ENCODE results near the gene SARDH.

The SARDH gene

DNA sequence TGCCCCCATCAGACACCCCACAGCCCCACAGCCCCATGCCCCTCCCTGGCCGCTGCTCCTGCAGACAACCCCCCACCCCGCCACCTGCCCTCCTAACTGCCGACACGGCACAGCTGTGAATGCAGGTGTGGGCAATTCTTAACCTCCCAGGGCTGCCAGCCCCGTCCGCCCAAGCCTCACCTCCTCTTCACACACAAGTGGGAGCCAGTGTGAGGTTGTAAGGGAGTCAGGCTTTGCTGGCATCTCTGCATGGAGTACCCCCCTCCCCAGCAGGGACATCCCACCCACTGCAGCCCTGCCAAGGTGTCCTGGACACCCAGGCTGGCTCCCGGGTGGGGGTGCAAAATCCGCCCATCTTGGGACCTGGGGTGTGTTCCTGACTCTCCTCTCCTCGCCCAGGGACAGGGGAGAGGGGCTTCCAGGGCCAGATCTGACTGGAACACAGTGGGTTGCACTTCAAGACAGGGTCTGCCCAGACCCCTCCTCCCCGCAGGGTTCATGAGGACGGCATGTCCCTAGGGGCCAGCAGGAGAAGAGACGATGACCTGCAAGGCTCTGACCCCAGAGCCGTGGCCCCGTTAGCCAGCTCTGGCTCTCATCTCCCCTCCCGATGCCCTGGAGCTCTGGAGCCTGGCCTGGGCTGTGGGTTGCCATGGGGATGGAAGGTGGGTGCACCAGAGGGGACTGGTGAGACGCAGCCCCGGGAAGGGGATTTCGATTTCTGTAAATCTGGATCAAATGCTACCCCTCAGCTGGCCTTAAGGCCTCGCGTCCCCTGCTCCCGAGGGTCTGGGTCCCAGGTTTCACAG lies 34.4 kb downstream of the SARDH start:
- no peak for DNase-seq (ENCODE audit: low read depth in 3 of 3)

DNA sequence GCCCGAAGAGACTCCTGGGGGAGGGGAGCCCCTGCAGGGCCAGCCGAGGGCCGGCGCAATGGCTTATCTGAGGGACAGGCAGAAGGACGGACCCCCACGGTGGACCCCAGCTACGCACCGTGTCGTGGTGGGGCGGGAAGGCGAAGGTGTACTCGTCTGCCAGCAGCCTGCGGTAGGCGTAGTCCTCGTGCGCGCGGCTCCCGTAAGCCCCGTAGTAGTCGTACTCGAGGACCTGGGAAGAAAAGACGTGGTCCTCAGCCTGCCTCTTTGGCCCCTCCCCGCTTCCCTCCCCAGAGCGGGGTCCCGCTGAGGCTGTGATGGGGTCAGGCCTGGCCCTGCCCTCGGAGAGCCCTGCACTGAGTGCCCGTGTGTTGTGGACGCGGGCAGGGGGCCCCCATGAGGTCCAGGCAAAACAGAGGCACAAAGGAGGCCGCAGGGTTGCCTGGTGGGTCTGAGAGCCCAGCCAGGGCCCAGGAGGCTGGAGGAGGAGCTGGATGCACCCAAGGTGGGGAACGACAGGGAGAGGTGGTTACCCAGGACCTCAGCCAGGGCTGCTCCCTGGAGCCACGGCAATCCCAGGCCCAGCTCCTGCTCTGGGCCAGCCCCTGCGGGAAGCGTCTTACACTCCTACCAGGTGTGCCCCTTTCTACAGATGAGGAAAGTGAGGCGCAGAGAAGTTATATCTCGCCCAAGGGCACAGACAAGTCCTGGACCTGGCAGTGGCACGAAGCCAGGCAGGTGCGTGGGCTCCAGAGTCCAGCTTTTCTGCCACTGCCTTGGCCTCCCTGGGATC lies 35.2 kb downstream of the SARDH start:
- DNase-seq (ENCODE audit: low read depth in 3 of 3), result no peak

DNA sequence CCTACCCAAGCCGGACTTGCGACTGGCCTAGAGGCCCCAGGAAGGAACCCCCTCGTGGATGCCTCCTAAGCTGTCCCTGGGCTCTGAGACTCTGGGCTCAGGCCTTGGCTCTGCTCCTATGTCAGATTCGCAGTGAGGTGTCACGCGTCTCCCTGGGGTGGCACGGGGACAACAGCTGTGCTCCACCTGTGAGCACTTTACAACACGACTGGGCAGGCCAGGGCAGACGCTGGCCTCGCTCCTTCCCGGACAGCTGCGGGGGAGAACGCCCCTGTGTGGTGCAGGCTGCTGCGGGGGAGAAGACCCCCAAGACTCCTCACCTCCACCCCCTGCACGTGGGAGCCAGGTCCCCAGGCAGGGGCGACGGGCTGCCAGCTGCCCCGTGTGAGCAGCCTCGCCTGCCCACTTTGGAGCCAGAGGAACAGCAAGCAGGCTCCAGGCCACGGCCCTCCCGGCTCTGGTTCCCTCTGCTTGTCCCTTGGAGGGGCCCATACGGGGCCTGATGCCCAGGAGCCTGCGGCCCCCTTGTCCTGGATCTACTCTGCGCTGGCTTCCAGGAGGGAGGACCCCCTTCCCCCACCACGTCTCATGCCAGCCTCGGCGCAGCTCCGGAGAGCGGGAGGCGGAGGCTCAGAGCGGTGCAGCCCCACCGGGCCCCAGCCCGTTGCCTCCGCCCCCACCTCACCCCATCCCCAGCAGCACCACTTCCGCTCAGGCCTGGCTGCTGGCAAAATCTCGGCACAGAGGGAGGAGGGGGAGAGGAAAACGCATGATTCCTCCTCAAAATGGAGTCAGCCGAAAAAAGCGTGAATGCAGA lies 36.0 kb downstream of the SARDH start:
- DNase-seq (ENCODE audit: low read depth in 3 of 3), result peak; percentile 48 to 57 (median 48)

DNA sequence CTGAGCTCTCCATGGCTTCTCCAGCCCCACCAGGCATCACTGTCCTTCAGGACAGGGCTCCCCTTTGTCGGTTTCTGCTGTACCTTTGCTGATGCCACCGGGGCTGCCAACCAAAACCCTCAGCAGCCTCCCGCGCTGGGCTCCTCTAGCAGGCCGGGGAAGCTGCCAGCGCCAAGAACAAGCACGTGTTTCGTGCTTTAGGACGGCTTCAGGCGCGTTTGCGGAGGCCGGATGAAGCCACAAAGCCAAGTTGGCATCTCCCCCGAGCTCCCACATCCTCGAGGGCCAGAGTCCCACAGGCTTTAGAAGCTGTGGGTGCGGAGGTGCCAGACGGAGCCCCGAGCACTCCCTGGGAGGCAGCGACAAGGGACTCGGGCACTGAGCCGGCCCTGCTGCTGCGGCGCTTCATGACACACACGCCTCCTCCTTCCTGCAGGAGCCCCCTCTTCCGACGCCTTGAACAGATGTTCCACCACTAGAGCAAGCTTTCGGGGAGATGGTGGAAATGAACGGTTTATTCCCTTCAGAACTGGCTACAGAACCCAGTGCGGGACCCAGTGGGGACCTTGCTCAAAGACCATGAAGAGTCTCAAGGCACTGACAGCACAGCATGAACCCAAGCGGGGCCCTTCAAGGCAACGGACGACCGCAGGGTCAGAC lies 36.7 kb downstream of the SARDH start:
- peak in 2 of 3 experiments; percentile 32 to 42 for DNase-seq (ENCODE audit: low read depth in 3 of 3)

DNA sequence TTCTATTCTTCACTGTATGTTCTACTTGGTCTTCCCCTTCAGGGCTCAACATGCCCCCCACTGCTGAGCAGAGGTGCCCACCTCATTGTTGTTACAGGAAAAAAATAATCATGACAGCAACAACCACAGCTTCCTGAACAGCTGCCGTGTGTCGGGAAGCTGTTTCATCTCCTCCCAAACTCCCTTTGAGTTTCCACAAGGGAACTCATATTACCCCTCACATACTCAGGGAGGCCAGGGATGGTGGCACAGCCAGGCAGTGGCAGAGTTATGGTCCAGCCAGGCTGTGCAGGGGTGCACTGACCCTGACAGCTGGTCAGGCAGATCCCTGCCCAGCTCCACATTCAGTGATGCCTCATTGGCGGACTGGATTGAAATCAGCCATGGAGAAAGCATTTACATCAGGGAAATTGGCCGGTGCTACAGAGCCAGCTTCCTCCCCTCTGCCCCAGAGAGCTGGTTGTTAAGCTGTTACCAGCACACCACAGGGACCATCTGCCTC lies 37.3 kb downstream of the SARDH start:
- DNase-seq (ENCODE audit: low read depth in 3 of 3), result no peak

DNA sequence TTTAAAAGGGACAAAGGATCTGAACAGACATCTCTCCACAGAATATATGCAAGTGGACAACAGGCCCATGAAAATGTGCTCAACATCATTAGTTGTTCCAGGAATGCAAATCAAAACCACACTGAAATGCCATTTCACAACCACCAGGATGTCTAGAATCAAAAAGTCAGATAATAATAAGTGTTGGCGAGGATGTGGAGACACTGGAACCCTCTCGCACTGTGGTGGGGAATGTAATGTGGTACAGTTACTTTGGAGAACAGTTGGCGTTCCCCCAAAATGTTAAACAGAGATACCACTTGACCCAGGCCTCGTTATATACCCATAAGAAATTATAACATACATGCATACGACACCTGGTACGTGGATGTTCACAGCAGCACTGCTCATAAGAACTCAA lies 38.6 kb downstream of the SARDH start:
- no peak for DNase-seq (ENCODE audit: low read depth in 3 of 3)

DNA sequence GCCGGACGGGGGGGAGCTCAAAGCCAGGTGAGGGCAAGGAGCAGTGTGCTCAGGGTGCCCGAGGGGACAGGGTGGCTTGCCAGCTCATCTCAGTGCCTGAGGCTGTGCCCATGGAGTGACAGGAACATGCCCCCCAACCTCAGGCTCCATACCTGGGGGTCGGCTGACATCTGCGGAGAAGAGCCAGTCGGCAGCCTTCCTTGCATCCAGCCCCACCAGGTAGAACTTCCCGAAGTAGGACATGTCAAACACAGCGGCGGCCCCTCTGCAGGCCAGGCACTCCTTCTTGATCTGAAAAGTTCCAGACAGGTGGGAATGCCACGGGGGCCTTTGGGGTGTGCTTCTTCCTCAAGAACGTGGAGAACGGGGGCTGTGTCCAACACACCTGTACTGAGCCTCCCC lies 42.1 kb downstream of the SARDH start:
- DNase-seq (ENCODE audit: low read depth in 3 of 3), result no peak

DNA sequence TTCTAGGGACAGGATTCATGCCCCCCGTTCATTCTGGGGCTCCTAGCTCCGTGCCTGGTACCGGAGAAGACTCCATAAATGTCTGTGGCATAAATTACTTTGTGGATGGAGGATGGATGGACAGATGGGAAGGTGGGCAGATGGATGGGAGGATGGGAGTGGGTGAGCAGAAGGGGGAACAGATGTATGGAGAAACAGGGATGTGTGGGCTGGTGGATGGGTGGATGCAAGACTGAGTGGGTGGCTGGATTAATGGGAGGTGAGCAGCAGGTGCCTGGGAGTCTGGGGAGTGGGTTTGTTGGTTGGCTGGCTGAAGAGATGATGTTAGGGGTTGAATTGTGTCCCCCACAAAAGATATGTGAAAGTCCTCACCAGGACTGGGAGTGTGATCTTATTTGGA lies 43.5 kb downstream of the SARDH start:
- no peak for DNase-seq (ENCODE audit: low read depth in 3 of 3)

DNA sequence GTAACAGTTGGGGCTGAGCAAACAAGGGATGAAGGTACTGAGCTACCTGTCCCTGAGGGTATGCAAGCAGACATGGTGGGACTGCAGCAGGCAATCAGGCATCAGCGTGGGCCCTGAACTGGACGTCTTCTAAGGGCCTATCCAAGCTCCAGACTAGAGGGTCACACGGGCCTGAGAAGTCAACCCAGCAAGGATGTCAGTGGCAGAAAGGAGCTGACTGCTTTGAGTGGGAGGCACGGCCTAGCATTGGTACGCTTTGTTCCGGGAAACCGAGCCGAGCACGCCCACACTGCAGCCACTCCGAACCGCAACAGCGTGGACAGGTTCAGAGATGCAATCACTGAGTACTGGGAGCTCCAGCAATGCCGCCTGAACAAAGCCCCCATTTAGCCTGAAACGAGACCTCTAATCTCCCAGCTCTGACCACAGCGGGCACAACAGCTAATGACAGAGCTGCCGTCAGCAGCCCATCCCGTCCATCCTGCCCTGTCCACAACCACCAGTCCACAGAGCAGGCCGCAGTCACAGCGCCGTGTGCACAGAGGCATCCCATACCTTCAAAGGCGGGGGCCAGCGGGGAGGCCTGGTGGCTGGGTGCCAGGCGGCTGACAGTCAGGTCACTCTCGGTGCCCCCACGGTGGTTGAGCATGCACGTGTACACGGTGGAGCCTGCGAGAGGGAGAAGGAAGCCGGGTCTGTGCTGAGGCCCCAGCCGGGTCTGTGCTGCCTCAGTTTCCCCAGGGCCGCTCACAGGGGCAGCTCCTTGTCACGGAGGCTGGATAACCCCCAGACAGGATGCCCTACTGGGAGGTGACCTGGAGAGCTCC lies 44.2 kb downstream of the SARDH start:
- no peak for DNase-seq (ENCODE audit: low read depth in 3 of 3)

DNA sequence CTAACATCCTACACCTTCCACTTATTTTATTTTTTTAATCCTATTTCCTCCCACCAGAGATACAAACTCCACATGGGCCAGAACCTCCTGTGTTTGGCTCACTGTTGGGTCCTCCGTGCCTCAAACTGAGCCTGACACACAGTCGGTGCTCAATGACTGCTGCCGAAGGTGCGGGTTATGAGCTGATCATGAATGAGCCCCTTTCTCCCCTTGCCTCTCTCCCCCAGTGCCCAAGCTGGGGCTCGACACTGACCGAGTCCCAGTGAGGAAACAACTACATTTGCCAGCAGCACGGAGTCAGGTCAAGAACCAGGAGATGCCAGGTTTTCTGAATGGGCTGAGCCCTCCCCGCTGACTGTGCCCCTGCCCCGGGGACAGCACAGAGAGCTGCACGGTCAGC lies 45.0 kb downstream of the SARDH start:
- DNase-seq (ENCODE audit: low read depth in 3 of 3), result no peak

DNA sequence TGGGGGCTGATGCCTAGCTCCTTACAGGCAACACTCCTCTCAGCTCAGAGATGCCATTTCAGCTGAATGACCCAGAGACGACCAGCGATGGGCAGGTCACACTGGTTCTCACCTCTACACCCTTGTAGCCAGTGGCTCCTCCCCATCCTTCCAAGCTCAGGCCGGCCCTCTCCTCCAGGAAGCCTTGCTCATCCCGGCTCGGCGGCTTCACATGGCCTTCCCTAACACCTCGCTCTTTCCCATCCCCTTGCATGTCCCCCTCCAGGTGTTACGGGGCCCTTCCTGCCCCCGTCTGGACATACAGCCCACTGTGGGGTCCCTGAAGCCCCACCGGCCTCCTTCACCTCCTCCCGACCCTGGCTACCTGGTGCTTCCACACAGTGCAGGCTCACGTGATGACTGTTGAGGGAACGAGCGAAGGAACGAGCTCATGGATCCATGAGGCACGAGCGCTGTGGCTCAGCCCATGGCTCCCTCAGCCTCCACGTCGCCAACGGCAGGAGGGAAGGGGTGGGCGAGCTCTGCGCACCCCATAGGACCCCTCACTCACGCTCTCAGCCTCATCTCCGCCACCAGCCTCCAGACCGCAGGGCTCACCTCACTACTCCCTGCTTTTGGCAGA lies 45.7 kb downstream of the SARDH start:
- DNase-seq (ENCODE audit: low read depth in 3 of 3), result no peak

DNA sequence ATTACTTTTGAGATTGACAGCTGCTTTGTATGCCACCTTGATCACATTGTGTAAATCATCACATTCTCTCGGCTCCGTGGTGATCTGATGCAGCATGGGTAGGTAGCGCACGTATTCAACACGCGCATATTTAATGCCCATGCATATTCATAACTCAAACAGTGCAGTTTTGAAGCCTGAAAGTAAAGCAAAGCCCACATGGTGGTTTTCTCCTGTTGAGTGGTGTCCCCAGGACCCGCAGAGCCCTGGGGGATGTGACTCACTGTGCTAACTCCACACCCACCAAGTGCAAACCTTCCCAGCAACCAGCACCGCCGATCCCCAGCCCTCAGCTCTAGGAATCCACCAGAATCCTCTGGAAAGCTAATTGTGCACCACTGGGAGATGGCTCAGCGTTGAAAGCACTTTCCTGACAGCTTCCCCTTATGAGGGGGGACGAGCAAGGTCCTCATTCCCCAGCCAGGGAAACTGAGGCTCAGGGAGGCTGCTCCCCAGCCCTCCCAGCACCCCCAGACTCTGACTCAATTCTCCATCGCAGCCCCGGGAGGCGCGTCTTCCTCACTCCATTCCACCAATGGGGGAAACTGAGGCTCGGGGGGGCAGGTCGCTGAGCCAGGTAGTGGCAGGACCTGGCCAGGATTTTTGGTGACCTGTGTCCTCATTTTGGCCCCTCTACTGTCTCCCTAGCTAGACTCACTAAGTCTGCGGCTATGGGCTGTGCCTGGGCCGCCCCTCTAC lies 46.4 kb downstream of the SARDH start:
- no peak for DNase-seq (ENCODE audit: low read depth in 3 of 3)

DNA sequence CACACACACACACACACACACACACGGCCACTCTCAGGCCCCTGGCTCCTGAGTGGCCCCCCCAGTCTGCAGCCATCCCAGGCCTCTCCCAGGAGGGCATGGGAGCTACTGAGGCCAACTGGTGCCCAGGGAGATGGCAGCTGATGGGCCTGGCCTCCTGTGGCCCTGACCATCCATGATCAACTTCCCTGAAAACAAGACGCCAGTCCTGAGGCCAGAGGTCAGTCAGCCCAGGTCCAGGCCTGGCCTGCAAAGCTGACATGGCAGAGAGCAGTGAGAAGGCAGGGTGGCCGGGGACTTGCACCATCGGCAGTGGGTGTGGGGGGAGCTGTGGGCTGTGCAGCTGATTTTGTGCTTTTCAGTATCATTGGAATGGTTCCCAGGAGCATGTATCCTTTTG lies 47.0 kb downstream of the SARDH start:
- DNase-seq (ENCODE audit: low read depth in 3 of 3), result no peak

DNA sequence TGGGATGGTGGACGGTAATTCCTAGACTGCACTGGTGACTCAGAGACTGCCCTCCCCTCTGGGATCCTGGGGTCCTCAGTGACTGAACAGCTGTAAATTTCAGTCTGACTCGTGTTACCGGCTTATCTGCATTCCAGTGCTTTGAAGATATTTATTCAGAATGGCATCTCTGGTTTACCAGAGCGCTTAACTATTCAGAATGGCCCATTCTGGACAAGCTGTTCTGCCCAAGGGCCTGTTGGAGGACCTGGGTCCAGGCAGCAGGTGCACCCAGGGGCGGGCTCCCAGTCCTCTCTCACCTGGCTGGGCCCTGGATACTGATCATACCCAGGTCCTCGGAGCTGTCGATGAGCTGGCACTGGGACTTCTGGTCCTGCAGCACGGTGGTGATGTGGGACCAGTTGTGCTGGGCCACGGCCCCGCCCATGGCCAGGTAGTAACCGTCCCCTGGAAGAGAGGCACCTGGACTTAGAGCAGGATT lies 48.0 kb downstream of the SARDH start:
- no peak for DNase-seq (ENCODE audit: low read depth in 3 of 3)

DNA sequence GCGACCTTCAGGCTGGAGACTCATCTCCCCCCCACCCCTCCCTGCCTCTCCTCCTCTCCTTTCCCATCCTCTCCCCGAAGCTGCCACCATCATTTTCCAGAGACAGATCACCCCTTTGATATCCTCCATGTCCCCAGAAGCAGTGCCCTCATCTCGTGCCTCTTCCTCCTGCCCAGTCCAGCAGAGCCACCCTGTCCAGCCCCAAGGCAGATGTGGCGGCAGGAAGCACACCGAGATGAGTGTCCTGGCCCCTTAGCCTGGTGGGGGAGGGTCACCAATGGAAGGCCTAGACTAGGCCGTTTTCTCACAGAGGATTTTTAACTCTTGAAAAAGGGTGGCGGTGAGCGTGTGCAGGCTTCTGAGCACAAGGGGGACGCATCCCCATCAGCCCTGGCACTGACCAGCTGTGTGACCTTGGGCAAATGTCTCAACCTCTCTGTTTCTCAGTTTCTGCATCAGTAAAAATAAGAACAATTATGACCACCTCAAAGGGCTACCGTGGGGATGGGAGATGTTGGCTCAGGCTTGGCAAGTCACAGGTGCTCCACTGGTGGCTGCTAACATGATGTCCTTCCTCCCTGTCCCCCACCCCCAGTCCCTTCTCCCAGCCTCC lies 48.9 kb downstream of the SARDH start:
- no peak for DNase-seq (ENCODE audit: low read depth in 3 of 3)

DNA sequence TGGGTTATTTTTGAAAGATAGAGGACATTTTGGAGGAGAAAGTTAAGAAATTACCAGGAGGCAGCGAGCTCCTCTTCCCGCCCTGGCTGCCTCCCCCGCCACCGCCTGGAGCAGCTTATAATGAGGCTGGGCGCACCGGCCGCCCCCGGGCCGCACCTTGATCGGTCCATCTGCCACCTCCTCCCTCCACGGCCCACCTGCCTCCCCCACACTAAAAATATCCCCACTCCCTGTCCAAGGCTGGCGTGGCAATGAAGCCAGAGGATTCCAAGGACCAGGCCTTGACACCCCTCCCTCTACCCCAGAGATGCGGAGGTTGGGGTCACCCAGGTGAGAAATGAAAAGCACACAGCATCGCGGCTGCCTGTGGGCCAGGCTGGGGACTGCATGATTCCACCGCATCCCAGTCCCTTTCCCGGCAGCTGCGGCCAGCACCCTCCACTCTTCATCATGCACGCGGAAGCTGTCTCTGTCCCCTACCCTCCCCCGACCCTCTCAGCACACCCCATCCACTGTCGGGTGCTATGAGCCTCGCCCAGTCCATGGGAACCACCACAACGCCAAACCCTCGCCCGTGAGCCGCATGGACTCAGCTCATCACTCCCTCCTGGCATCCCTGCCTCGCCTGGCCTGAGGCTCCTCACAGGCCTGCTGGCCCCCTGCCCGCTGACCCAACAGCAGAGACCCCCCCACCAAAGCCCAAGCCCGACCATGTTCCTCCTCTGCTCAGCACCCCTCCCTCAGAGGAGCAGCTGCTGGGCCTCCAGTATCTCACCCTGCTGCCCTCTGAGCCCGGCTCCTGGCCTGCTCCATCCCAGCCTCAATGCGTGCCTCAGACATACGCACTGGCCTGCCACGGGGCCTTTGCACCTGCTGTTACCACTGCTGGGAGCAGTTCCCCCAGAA lies 50.0 kb downstream of the SARDH start:
- no peak for DNase-seq (ENCODE audit: low read depth in 3 of 3)

DNA sequence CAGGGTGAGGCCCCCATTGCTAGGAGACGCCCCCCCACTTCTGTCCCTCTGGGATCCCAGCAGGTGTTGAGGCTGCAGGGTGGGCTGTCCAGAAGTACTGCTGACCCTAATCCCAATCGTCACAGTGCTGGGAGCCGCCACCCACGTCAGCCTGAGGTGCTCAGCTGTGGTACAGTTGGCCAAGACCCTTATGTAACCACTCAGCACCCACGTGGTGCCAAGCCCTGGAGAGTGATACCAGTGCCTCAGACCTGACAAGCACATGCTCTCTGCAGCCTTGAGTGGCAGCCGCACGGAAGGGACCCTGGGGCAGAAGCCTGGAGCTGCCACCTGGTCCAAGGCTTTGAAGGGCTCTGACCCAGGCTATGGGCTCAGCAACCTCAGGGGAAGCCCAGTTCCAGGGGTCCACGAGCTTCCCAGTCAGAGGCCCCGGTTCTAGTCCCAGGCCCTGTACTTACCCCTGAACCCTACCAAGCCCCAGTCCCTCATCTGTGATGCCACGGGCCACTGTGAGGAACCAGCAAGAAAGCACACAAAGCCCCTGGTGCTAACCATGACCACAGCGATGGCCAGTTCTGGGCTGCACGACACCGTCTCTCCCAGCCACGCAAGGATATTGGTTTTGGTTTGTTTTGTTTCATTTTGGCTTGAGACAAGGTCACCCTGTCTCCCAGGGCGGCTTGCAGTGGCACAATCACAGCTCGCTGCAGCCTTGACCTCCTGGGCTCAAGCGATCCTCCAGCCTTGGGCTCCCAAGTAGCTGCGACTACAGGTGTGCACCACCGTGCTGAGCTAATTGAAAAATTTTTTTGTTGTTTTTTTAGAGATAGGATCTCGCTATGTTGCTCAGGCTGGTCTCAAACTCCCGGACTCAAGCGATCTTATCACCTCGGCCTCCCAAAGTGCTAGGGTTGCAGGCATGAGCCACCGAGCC lies 51.2 kb downstream of the SARDH start:
- DNase-seq (ENCODE audit: low read depth in 3 of 3), result no peak
